Measurements from ENCODE around the gene ITGB7.

DNA sequence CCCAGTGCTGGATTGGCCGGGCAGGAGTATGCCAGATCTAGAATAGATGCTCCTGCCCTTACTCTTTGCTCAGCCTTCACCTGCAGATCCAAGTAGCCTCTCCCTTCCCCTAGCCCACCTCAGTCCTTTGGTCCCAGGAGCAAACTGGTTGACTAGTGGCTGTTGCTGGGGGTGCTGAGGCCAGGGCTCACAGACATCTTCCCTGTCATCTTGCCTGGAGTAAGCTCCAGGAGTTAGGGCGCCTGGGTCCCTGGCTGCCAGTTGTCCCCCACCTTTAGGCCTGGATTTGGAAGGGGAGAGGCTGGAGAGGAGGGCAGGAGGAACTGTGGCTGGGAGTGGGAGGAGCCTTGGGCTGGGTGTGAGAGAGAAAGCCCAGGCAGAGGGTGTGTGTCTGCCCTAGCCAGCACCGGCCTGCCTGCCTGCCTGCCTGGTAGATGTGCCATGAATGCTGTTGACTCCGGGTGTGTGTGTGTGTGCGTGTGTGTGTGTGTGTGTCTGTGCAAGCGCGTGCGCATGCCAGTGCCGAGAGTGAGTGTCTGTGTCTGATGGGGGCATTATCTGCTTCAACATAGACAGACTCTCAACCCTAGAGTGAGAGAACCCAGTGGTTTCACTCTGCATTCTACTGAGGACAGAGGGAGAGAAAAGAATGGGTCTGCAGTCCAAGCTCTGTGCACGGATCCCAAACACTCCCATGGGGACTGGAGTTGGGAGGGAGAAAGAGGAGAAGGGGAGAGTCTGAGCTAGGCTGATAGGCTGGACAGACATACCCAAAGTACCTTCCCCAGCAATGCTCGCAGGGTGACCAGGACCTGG is 25.8 kb upstream of the ITGB7 start:
- TF ChIP-seq, protein P1, sequence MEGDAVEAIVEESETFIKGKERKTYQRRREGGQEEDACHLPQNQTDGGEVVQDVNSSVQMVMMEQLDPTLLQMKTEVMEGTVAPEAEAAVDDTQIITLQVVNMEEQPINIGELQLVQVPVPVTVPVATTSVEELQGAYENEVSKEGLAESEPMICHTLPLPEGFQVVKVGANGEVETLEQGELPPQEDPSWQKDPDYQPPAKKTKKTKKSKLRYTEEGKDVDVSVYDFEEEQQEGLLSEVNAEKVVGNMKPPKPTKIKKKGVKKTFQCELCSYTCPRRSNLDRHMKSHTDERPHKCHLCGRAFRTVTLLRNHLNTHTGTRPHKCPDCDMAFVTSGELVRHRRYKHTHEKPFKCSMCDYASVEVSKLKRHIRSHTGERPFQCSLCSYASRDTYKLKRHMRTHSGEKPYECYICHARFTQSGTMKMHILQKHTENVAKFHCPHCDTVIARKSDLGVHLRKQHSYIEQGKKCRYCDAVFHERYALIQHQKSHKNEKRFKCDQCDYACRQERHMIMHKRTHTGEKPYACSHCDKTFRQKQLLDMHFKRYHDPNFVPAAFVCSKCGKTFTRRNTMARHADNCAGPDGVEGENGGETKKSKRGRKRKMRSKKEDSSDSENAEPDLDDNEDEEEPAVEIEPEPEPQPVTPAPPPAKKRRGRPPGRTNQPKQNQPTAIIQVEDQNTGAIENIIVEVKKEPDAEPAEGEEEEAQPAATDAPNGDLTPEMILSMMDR (conservative IDR thresholded peaks at IDR 0.05; ENCODE audit: low read depth, low read length), result no peak
- TF ChIP-seq EZH2 (IDR thresholded peaks at IDR 0.05; ENCODE audit: borderline replicate concordance, low read depth, low read length, poor library complexity, severe bottlenecking), result no peak

All from A673 (cell line).